ENCODE data around the gene SEMA7A. TPM values are rescaled to one million over a fixed set of nuclear protein-coding genes. Genes with fewer than 3 reads are reported as not detected.

Gene SEMA7A
- total and polyA plus RNA-seq, 9 of the 15 experiments (the other 6 are each of a cell fraction or from before 2014, with no cell fraction given), result 0.04 to 8.2 (median 5.4) TPM; not detected in 1

GRCh38 chr15:74470631-74471395 lies 37.1 kb upstream of the SEMA7A start:
- H3K79me2 ChIP-seq (ENCODE audit: control insufficient read depth, insufficient read depth, low read length), result no peaks in the 10 kb centered on the region
- no TSS peak for BruUV-seq (replicated peaks)
- H3K27me3 ChIP-seq (ENCODE audit: control insufficient read depth in 2 of 2, insufficient read depth in 2 of 2, low read length in 2 of 2), result no peaks in the 10 kb centered on the region
- intact Hi-C loops (cut with micrococcal nuclease), result no loop called here
- no peak for ATAC-seq
- in situ Hi-C loops (cut with MboI), result no loop called here
- peaks cover 24% of the 10 kb centered on the region; the same call in 2 of the 3 replicates for H3K36me3 ChIP-seq (ENCODE audit: control insufficient read depth, insufficient read depth, low read length)
- no peak overlapping the region for H3K4me3 ChIP-seq
- 90% methylated on average over 12 of the region's 12 CpGs for WGBS (ENCODE audit: insufficient coverage, low coverage, missing lambda C conversion rate)
- no peak for DNase-seq (ENCODE audit: extremely low read depth in 1 of 4, low spot score in 3 of 4)
- no peak for FAIRE-seq
- no peak overlapping the region for H3K9ac ChIP-seq (ENCODE audit: insufficient read depth in 1 of 2, low read depth in 2 of 2, low read length in 2 of 2)
- POLR2A ChIA-PET, result interaction anchor here (1.1 to 1.6 kb wide), 2 partner anchors 10 to 19 kb away, joined by 4 to 10 read pairs; partner anchors contain the start of gene UBL7
- no peak overlapping the region for H3K27ac ChIP-seq (ENCODE audit: extremely low read depth, low read depth, low read length)
- TF ChIP-seq CEBPB (tag; IDR thresholded peaks at IDR 0.05) (peak; percentile 38; the same call in 1 of the 2 replicates), NKRF (IDR thresholded peaks at IDR 0.05; ENCODE audit: borderline replicate concordance) (no peak)
- H3K4me2 ChIP-seq (ENCODE audit: insufficient read depth, low read length), result no peak overlapping the region
- CTCF ChIA-PET (ENCODE audit: low intra/inter-chr PET ratio), result no interaction called here
- H3K9me3 ChIP-seq (replicated peaks; ENCODE audit: control insufficient read depth, insufficient read depth, low read depth, low read length), result no peaks in the 10 kb centered on the region
- no peaks in the 10 kb centered on the region for H3K9me1 ChIP-seq (ENCODE audit: control insufficient read depth, insufficient read depth, low read length)
- no peak overlapping the region for H2AFZ ChIP-seq (ENCODE audit: low read depth, low read length)
- no peaks in the 10 kb centered on the region for H3K4me1 ChIP-seq (replicated peaks in 1 of 2; ENCODE audit: control insufficient read depth in 2 of 2, insufficient read depth in 2 of 2, low read length in 2 of 2)
- no peaks in the 10 kb centered on the region for H4K20me1 ChIP-seq (replicated peaks; ENCODE audit: control insufficient read depth, insufficient read depth, low read length)

Measured in K562 (cell line).